ENCODE results near the gene SBF2.

Gene SBF2

DNA sequence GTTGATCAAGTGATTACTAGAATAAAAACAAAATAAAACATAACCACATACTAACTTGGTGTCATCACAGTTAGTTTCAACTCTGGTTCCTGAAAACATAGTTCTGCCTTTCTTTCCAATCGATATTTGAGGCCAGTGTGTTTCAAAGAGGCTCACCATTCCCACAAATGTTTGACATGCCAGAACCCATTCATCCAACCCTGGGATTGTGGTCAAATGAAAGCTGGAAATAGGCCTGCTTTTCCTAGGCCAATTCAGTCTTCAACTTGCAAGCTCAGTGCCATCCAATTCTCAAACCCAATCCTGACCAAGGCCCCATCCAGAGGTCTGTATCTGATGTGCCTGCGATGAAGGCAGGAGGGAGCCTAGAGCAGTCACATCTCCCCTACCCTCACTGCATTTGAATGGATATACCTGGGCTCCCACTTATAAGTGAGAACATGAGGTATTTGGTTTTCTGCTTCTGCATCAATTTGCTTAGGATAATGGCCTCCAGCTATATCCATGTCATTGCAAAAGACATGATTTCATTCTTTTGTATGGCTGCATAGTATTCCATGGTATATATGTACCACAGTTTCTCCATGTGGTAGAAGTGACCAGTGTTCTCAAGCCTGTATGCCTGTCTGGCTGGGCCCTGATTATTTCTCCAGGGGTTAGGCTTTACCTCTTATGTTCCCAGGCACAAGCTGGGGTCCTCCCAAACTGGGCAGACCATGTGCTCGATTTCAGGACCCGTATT is 486.9 kb downstream of the SBF2 start:
- DNase-seq (ENCODE audit: low read depth), result no peak

DNA sequence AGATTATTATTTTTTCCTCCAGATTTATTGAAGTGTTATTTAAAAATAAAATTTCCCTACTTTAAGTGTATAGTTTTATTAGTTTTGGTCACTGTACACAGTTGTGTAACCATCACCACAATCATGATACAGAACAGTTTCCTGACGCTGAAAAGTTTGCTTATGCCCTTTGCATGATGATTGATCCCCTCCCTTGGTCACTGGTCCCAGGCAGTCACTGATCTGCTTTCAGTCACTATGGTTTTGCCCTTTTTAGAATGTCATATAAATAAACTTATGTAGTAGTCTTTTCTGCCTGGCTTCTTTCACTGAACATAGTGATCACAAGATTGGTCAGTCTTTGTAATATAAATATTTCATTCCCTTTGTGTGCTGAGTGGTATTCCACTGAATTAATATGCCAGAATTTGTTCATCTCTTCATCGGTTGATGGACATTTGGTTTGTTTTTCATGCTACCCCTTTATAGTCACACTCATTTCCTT is 489.6 kb downstream of the SBF2 start:
- no peak for DNase-seq (ENCODE audit: low read depth)

DNA sequence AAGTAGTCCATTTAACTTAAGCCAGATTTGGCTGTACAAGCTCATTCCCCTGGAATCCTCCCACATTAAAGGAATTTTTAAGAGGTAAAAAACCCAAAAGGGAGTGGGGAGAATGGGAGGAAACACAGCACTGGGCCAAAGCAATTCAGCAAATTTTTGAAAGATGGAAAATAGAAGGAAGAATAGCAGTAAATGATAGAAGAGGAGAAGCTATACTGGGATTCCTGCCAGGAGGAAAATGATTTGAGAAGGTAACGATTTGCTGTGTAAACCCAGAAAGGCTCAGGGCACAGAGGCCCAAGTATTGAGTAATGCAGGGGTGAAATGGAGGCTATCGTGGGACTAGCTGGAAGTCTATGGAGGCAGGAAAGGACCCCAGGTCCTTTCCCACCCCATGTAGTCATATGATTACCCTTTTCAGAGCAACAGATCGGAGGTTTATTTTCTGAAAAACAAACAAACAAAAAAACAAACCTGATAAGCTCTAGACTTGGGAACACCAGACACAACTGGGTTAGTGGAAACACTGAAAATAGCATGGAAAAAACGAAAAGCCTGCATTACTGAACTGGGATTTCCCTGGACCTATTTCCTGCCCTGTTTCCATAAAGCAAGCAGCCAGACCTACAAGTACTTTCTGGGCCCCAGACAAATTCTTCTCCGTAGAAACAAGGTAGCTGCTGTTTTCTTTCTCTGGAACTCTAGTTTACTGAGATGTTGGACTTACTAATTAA is 490.2 kb downstream of the SBF2 start:
- DNase-seq (ENCODE audit: low read depth), result no peak

DNA sequence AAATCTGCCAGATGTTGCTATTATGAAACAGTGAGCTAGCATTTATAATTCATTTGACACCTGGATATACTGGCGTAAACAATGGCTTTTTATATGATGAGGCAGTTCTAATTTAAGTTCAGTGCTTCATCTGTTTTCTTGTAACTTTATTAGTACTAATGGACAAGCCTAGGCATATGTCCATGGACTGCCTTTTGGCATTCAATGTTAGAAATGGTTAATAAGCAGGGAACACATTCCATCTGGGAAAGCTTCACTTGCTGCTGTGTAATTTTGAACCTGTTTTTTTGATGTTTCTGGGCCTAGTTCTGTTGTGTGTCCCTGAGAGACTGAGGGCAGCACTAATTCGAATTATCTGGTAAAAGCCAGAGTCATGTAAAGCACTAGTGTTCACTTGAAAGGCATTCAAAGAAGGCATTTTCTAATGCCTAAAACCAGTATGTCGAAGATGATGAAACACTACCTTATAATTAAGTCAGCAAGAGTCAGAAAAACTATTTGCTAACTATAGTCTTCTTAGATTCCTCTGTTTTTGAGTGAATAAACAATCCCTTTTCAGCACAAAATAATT is 491.6 kb downstream of the SBF2 start:
- DNase-seq (ENCODE audit: low read depth), result no peak

DNA sequence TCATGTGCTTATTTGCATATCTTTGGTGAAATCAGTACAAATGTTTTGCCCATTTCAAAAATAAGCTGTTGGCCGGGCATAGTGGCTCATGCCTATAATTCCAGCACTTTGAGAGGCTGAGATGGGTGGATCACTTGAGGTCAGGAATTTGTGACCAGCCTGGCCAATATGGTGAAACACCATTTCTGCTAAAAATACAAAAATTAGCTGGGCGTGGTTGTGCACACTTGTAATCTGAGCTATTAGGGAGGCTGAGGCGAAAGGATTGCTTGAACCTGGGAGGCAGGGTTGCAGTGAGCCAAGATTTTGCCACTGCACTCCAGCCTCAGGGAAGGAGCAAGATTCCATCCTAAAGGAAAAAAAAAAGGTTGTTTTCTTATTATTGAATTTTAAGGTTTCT is 494.1 kb downstream of the SBF2 start:
- DNase-seq (ENCODE audit: low read depth), result no peak

DNA sequence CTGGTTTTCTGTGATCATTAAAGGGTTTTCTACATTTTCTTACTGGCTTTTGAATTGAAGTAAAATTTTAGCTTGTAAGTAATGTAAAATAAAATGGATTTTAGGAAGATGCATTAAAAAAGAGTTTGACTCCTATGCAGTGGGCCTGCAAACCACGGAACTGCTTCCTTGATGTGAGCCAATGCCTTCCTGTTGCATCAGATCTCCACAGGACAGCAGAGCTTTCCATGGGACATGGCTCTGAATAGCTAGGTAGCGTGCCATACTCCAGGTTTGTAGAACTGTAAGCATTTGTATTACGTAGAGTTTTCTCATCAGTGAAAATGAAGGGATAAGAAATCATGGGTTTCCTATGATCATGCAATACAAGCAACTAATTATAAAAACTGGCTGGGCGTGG is 496.7 kb downstream of the SBF2 start:
- no peak for DNase-seq (ENCODE audit: low read depth)

DNA sequence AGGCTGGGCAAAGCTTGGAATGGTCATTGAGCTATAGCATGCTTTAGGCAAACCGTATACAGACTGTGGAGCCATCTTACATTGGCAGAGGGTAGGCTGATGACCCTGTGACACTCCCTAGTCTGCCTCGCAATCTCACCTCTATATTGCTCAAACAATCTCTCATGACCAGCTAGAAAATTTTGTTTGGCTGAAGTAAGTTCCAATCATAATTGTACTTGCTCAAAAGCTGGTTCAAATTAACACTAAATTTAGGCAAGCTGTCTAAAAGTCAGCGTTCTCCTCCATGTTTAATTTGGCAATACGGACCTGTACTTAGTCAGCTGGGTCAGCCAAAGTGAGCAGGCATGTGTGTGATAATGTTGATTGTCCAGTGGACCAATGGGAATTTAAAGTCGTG is 497.2 kb downstream of the SBF2 start:
- no peak for DNase-seq (ENCODE audit: low read depth)

DNA sequence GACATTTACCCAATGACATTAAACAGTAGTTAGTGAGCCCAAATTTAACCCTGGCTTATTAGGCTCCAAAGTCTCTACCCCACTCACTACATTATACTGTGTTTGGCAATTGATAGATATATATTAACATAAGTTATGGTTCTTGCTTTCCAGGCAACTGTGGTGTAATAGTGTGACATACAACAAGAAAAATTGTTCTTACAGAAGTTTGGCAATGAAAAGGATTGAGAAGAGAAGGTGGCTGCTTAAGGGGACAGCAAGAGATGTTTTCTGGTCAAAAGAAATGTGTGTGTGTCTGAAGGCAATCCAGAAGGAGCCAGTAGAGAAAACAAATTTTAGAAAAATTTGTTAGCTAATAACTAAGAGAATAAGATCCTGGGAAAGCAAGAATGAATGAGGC is 497.8 kb downstream of the SBF2 start:
- no peak for DNase-seq (ENCODE audit: low read depth)

DNA sequence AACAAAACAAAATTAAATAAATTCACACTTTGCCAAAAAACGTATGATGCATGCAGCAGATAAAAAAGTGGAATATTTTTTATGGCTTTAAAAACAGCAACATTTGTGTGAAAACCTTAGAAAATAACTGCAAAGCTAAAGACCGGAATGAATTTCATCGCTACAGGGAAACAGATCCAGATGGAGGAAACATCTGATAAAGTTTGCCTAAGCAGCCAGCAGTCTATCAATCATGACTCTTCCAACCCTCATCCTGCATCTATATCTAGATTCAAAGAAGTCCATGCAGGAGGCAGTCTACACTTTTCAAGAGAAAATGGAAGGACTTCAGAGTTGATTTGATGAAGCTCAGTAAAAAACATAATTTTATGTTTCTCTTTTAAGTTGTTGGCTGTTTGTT is 503.3 kb downstream of the SBF2 start:
- DNase-seq (ENCODE audit: low read depth), result no peak

DNA sequence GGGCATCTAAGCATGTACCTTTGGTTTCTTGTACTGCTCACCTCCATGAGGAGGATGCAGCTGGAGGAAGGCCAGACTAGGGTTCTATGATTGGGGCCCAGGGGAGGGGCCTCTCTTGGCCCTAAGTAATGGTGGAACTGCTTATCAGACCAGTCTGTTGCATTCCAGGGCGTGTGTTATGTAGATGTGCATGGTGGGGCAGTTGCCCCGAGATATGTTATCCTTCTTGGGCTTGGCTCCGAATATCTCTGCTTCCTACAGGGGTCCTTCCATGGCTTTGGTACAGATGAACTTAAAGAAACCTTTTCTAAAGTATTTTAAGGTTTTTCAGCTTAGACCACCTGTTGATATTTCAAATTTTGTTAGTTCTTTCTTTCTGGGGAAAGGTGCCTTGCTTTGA is 504.1 kb downstream of the SBF2 start:
- DNase-seq (ENCODE audit: low read depth), result no peak

DNA sequence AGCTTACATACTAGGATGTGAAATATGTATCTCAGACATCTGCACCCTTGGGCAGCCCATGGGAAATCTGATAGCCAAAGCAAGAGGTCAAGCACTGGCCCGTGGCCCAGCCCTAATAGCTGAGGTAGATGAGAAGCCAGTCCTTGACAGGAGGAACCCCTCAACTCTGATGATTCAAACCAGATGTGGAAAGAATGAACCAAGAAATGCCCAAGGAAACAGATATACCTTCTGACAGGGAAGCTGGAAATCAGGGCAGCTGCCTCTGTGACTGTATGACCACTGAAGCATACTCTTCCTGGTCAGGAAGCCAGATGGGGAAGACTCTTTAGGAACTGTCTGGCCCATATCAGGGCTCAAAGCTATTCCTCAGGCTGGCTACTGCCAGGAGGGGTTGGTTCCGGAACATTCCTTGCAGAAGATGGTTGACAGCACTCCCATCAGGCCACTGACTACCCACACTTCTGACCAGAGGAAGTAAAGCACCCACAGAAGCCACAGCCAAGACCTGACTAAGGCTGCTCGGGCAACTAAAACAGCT is 506.0 kb downstream of the SBF2 start:
- DNase-seq (ENCODE audit: low read depth), result no peak

DNA sequence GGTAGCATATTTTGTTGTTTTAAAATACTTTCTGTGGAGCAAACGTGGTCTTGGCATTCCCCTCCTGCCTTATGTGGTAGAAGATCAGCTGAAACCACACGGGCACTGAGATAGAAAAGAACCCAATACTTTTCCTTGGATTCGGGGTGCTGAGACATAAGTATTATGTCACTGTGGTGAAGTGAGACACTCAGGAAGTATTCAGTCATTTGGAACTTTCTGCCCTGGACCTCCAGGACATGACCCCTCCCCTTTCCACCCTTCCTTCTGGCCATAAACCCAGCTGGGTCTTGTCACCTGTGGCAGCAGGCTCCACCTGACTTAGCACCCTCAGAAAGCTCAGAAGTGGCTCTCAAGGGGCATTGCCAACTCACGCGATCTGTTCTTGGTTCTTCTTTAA is 506.8 kb downstream of the SBF2 start:
- no peak for DNase-seq (ENCODE audit: low read depth)

DNA sequence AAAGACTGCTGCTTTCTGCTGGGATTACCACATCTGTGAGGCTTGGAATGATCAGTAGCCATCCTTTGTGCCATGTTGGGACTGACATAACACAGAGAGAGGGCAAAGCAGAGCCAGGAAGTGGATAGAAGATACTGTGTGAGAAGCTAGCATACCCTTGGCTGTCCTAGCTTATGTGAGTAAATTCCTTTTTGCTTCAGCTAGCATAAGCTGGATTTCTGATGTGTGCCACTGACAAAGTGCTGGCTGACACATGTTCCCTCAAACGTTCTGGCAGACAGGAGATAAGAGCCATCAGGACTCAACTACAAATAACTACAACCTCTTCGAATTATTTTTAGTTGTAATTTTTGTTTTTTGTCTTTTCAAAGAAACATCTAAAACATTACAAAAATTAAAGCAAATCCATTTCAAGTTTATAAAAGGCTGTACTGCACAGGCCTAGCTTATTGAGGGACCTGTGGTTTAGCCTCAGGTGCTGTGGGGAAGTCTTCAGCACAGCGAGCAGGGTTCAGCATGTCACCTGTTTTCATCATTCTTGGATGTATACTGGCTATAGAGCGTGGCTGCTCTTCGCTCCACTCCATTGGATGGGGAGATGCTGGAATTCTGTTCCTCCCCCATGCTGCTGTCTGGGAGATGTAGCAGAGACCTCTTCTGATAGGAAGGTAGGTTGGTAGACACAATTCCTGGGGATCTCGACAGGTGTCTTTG is 509.3 kb downstream of the SBF2 start:
- DNase-seq (ENCODE audit: low read depth), result no peak

DNA sequence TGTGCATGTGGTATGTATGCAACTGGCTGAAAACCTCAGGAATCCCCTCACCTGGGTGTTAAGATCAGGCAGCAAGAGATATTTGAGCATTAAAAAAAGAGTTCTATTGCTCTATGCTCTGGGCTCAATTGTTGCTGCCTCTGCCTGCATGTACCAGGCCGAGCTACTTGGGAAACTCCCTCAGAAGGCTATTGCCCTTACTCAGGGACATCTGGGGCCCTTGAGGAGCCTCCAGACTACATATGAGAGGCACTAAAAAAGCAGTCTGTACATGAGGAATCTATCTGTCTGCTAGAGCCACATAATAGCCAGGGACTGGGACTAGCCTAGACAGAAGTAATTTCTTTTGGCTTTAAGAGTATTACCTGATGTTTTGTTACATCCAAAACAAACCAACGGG is 510.0 kb downstream of the SBF2 start:
- DNase-seq (ENCODE audit: low read depth), result no peak

DNA sequence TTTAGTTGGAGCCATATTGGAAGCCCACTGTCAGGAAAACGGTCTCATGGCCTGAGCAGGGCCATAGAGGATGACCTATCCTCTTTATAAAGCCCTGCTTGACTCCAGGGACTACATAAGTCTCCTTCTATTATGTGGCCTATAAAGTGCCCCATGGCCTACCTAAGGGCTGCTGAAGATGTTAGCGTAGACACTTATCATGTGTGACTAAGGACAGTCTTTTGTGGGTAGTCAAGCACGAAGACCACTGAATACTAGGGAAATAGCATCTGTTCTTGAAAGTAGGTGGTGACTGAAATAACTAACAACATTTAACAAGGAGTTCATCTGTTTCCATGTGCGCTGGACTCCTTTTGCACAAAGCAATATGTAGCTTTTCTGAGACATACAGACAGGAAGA is 513.1 kb downstream of the SBF2 start:
- no peak for DNase-seq (ENCODE audit: low read depth)

DNA sequence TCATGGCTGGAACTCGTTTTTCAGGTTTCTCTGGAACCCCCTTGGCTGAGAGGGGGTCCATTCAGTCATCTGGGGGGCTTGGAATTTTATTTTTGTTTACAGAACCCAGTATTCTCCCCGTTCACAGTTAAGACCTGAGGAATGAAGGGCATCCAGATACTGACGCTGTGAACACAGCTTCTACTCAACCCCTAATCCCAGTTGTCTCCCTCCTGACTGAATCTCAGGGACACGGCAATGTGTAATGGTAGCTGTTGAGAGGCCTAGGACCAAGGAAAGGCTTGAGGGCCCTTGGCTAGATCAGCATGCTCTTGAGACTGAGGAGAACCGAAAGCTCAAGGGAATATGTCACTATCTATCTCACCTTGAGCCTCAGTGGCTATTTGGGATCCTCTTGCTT is 516.5 kb downstream of the SBF2 start:
- DNase-seq (ENCODE audit: low read depth), result no peak

DNA sequence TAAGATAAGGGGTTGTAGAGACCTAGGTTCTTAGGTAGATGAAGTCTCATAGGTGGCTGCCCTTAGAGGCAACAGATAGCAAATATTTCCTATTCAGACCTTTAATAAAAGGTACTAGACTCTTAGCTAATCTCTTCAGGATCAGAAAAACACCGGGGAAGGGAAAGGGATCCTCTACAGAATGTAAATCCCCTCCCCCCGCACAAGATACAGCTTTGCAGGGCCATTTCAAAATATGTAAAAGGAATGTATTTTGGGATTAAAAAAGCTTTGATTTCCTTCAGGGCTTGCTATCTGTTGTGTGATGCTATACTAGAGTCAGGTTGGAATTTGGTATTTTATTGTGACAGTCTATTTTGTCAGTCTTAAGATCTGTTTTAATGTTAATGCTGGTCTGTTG is 517.0 kb downstream of the SBF2 start:
- DNase-seq (ENCODE audit: low read depth), result no peak

DNA sequence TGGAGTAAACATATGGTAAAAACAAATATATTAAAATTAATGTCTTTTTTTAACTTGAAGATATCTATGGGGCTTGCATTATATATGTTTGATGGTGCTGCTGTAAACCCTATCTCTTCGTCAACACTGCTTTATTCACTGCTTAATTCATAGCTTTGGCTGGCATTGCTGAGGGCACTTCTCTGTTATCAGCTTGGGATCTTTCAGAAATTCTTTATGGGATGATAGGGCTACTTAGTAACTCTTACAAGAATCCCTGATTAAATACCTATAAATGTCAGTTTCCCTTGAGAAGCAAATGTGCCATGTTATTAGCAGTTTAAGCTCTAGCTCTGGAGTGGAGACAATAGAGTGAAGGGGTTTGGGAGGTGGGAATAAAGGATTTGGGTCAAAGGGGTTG is 517.8 kb downstream of the SBF2 start:
- no peak for DNase-seq (ENCODE audit: low read depth)

DNA sequence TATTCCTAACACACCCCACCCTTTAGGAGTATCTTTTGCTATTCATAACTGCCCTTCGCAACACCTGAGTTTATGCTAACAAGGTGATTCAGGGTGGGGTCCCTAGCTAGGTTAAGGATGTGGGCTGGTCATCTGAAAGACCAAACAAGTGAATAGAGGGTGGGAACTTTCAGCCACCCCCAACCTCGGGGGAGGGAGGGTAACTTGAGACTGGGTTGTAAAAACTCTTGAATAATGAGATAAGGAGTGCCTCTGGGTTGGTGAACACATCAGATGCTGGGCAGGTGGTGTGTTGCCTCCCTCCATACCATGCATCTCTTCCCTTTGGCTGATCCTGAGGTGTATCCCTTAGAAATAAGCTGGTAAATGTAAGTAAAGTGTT is 518.6 kb downstream of the SBF2 start:
- no peak for DNase-seq (ENCODE audit: low read depth)

DNA sequence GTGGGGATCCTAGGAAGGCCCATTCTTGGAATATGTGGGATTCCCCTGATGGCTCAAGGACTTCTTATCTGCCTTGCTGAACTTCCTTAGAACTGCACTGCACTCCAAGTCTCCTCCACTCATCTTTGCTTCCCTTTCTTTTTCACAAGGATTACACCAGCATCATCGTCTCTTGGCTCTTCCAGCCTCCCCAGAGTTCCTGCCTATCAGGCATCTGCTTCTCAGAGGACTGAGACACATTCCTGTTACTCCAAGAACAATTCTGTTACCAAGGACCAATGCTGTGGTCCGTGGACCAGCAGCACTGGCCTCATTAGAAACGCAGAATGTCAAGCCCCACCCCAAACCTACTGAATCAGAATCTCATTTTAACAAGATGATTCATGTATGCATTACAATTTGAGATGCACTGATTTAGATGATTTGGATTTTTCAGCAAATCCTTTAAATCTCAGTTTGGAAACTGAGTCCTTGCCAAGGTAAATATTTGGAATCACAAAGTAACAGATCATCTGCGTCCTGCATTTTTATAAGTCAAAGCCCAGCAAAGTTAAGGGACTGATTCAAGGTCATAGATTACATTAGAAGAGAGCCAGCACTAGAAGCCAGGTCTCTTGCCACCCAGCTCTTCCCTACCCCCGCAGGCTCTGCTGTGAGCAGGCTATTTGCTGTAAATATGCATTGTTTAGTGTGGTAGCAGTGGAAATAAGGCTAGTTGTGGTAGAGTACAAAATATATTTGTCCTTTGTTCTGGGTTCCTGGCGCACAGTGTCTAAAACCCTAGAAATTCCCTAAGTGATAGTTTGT is 519.2 kb downstream of the SBF2 start:
- no peak for DNase-seq (ENCODE audit: low read depth)

DNA sequence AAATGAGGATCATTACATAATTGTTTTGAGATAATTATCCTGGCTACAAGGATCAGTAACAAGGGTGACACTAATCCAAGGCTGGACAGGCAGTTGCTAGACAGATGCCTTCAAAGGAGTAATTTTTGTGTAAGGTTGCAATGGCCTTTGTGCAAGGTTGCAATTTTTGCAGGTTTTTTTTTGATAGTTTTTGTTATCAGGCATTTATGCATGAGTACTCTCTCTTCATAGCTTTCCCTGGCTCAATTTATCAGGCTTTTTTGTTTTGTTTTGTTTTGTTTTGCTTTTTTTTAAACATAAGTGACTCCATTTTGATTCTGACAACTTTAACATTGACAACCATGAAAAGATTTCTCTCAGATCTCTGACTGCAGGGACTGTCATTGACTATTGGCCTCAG is 519.9 kb downstream of the SBF2 start:
- DNase-seq (ENCODE audit: low read depth), result no peak

DNA sequence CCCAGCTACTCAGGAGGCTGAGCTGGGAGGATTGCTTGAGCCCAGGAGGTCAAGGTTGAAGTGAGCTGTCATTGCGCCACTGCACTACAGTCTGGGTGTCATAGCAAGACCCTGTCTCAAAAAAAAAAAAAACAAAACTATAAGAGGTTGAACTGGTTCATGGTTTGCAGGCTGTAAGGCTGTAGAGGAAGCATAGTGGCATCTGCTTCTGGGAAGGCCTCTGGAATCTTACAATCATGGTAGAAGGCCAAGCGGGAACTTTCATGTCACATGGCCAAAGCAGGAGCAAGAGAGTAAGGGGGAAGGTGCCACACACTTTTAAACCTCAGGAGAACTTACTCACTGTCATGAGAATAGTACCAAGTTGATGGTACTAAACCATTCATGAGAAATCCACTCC is 520.5 kb downstream of the SBF2 start:
- no peak for DNase-seq (ENCODE audit: low read depth)

All from stimulated activated CD8-positive, alpha-beta memory T cell treated with anti-CD3 and anti-CD28 coated beads, Interleukin-12 subunit alpha, Interleukin-12 subunit beta, amount 100 ng/mL, for 1 hour (primary cell).